ENCODE measurements around the gene BAG5. TPM values are rescaled to one million over a fixed set of nuclear protein-coding genes. Genes with fewer than 3 reads are reported as not detected.

Gene BAG5
- total RNA-seq, 1 donor from 2014 or later, result 27.2 TPM

- no peak for TF ChIP-seq CTCF (conservative IDR thresholded peaks at IDR 0.05; ENCODE audit: low read depth, low read length)
- H3K4me3 ChIP-seq (ENCODE audit: low read depth, low read length), result peak overlapping the region; percentile 72
- DNase-seq (ENCODE audit: low read depth), result no peak
Observed at GRCh38 chr14:103520269-103520656, 42.2 kb downstream of the BAG5 start.

- no peak for DNase-seq (ENCODE audit: low read depth)
- peak overlapping the region; percentile 72 for H3K4me3 ChIP-seq (ENCODE audit: low read depth, low read length)
- no peak for TF ChIP-seq CTCF (conservative IDR thresholded peaks at IDR 0.05; ENCODE audit: low read depth, low read length)
Observed at GRCh38 chr14:103519837-103520212, 42.6 kb downstream of the BAG5 start.

- no peak for TF ChIP-seq CTCF (conservative IDR thresholded peaks at IDR 0.05; ENCODE audit: low read depth, low read length)
- DNase-seq (ENCODE audit: low read depth), result no peak
- H3K4me3 ChIP-seq (ENCODE audit: low read depth, low read length), result peak overlapping the region; percentile 72
Observed at GRCh38 chr14:103519043-103519836, 43.2 kb downstream of the BAG5 start.

- TF ChIP-seq CTCF (conservative IDR thresholded peaks at IDR 0.05; ENCODE audit: low read depth, low read length), result peak; percentile 90
Observed at GRCh38 chr14:103518422-103519042, 43.9 kb downstream of the BAG5 start.

GRCh38 chr14:103517721-103518421 lies 44.6 kb downstream of the BAG5 start:
- DNase-seq (ENCODE audit: low read depth), result no peak
- H3K4me3 ChIP-seq (ENCODE audit: low read depth, low read length), result no peak overlapping the region
- TF ChIP-seq CTCF (conservative IDR thresholded peaks at IDR 0.05; ENCODE audit: low read depth, low read length), result no peak

More at GRCh38 chr14:103518422-103519042, 43.9 kb downstream of the BAG5 start:
- DNase-seq (ENCODE audit: low read depth), result no peak
- H3K4me3 ChIP-seq (ENCODE audit: low read depth, low read length), result no peak overlapping the region

- no peak for DNase-seq (ENCODE audit: low read depth)
- no peak for TF ChIP-seq CTCF (conservative IDR thresholded peaks at IDR 0.05; ENCODE audit: low read depth, low read length)
- H3K4me3 ChIP-seq (ENCODE audit: low read depth, low read length), result no peak overlapping the region
Observed at GRCh38 chr14:103517174-103517566, 45.3 kb downstream of the BAG5 start.
